NCI-H446 treated with DMSO at 0.1 percent for 48 hours (cell line): Measurements from ENCODE around the gene NAT14.
"Not testable (repeated sequence)": the region's sequence is repeated elsewhere in the genome, so short reads cannot be mapped to it uniquely, and the experiment has no call there.

Experiments used
- DNase-seq: peaks from one replicate; lab custom pipeline; 2025; lab: John Stamatoyannopoulos, UW

NAT14 gene, protein sequence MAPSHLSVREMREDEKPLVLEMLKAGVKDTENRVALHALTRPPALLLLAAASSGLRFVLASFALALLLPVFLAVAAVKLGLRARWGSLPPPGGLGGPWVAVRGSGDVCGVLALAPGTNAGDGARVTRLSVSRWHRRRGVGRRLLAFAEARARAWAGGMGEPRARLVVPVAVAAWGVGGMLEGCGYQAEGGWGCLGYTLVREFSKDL

DNA sequence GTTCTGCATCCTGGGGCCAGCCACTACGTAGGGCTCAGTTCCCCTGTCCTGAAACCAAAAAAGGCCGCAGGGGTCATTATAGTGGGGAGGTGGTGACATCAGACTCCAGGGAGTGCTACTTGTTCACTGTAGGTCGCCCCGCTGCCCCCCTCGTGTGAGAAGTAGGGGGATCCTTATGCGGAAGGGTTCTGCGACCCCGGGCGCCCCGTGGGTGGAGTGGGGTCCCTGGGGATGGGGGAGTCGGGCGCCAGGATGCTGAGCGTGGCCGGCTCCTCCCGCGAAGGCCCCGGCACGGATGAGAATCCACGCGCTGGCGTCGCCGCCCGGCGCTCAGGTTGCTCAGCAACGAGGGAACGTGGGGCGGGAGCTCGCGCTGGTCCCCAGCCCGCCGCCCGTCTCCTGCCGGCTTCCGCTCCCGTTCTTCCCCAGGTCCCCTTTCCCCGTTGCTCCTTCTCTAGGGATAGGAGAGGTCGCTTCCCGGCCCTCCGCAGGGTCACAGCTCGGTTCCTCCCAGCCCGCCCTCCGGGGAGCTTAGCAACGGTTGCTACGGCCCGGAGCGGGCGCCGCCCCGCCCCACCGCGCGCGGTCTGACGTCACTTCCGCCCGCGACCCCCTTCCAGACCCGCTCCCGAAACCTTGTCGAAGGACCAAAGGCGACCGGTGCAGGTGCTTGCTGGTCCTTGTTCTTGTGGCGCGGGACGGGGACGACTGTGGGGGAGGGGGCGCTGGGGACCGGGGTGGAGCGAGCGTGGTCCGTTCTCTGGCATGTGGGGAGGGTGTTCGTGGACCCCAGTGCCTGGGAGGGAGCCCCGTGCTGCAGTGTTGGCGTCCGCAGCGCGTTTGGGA, at the start of gene NAT14:
Gene NAT14 (plus strand): TSS at position 596 of the 846 bp plus-strand sequence. CDS start 521 bp downstream, outside the sequence.
- no peak for DNase-seq

DNA sequence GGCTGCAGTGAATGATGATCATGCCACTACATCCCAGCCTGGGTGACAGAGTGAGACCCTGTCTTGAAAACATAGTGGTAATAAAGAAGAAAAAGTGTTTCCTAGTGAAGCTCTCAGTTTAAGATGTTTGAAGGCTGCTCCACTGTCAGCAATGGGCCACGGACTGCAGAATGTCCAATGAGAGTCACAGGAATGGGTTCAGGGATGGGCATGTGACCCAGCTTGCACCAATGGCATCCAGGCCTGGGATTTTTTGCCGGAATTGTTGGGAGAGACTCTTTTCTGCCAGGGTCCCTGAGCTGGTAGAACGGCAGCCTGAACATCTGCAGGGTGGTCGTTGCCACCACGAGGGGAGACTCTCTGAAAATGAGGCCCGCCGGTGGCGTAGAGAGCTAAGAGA, 48.1 kb upstream of the NAT14 start:
- no peak for DNase-seq

DNA sequence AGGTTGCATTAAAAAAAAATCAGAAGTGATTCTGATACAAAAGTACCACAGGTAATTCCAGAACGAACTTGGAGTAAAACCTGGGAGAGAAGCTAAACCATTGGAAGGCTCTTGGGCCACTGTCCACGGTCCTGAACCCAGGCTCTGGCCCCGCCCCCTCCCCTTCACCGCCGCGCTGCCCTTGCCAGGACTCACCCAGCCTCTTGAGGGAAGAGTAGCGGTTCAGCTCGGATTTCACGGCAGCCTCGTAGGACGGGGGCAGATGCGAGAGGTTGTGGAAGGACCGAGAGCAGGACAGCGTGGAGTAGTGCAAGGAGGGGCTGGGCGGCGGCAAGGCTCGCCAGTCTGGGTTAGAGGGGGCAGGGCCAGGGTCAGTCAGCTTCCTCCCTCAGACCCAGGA, 47.6 kb upstream of the NAT14 start:
- no peak for DNase-seq

DNA sequence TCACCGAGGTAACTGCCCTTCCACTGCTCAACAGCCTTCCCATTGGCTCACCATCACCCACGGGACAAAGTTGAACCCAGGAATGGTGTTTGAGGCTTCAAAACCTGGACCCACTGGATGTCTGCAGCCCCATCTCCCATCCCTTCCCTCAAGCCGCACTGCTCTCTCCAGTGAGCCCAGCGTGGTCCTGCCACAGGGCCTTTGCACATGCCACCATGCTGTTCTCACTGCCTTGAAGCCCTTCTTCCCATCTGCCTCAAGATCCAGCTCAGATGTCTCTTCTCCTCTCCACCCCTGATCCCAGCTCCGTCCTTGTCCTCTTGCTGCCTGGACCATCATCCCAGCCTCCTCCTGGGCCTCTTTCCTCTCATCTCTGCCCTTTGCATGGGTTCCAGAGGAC, 45.9 kb upstream of the NAT14 start:
- no peak for DNase-seq

DNA sequence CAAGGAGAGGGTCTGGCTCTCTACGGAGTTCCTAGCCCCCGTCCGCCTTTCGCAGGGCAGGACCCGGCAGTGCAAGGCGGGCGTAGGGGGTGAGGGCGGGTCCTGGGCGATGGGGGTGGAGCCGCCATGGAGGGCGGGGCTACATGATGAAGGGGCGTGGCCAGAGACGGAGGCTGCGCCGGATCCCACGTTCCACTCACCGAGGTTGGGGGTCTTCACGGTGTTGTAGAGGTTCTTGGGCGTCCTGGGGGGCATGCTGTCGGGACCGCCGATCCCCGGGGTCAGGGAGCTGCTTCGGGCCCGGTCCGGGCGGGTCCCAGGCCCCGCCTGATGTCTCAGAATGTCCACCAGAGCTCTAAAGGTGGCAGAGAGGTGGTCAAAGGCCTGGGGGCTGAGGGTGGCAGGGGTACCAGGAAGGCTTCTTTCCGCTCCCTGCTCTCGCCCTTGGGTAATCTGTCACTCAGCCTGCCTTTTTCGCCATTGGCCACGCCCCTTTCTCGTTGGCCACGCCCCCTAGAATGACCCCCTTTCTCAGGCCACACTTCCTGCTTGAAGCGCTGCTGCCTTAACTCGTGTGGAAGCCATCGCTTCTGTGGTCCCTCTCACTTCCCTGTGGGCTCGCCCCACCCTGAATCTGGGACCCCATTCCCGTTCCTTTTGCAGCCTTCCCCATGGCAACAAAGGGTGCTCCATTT, 44.4 kb upstream of the NAT14 start:
- no peak for DNase-seq

DNA sequence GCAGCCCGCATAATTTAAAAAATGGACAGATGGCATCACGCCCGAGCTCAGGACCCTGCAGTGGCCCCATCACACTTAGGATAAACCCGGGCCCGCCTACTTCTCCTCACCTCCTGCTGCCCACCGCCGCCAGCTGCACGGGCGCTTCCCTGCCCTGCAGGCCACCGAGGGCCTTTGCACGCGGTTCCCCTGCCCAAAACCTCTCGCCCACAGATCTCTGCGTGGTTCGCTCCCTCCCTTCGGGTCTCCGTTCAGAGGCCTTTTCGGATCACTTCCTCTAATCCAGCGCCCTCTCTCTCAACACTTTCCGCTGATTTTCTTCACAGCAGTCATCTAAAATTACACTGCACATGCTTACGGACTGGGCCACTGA, 43.7 kb upstream of the NAT14 start:
- DNase-seq: no peak

DNA sequence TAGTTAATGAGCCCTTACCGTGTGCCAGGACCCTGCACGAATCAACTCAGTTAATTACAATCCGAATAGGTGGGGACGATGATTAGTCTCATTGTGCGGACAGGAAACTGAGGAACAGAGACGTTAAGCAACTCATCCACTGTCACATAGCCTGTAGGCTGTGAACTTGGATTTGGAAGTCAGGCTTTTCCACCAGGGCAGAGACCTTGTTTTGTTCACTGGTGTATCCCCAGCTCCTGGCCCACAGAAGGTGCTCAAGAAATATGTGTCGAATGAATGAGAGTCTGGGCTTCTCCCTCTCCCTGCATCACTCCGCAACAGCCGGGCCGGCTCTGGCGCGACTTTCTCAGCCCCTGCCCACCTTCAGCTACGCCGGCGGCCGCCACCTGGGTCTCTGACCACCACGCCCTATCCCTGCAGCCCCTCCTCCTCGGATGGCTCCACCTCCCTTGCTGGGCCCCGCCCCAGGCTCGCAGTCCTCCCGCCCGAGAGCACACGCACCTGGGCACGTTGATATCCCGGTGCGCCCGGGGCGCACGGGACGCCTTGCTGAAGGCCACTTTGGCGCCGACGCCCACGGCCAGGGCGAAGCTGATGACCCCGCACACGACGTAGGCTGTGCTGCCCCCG, 43.2 kb upstream of the NAT14 start:
- no peak for DNase-seq

DNA sequence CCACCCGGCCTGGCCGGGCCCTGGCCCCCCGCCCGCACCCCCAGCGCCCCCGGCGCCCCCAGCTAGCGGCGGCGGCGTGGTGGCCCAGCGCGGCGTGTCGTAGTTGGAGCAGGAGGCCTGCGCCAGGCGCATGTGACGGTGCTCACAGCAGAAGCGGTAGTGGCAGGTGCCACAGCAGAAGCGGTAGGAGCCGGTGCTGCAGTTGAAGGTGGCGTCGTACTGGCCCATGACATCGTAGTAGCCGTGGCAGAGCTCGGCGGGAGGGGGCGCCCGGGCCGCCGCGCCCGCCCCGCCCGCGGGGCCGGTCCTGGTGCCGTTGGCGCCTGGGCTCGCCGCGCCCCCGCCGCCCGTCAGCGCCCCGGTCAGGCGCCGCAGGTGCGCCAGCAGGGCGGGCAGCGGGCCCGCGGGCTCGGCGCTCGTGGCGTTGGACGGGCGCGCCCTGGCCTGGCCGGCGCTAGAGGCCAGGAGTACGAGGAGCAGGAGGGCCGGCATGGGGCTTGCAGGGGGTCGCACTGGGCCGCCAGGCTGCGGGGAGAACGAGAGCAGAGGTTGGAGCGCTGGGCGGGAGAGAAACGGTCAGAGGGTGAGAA, 42.5 kb upstream of the NAT14 start:
- no peak for DNase-seq

DNA sequence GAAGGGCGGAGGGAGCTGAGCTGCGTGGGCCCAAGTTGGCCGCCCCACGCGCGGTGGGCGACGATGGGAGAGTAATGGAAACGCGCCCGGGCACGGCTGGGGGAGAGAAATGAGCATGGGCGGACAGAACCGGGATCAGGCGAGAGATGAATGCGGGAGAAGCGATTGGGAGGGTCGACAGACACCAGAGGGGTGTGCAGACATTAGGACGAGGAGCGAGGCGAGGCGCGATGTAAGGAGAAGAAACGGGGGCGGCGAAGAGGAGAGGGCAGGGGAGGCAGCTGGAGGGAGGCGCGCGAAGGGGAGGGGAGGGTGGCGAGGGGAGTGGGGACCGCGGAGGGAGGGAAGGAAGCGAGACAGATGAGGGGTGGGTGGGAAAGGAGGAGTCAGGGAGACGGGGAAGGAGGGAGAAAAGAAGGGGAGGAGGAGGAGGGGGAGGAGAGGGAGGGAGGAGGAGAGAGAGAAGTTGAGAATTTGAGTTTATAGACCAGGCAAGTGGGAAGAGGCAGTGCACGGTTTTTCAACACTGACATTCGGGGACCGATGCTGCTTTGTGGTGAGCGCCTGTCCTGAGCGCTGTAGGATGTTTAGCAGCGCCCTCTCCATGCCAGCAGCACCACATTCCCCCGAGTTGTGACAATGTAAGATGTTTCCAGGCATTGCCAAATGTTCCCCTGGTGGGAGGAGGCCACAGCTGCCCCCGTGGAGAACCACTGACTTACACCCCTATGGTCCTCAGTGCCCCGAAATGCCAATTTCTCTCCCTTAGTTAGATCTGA, 41.8 kb upstream of the NAT14 start, which contains the start of gene SHISA7:
Gene SHISA7 (minus strand): TSS at position 256 of the 779 bp plus-strand sequence. CDS start 437 bp downstream, outside the sequence.
- no peak for DNase-seq

DNA sequence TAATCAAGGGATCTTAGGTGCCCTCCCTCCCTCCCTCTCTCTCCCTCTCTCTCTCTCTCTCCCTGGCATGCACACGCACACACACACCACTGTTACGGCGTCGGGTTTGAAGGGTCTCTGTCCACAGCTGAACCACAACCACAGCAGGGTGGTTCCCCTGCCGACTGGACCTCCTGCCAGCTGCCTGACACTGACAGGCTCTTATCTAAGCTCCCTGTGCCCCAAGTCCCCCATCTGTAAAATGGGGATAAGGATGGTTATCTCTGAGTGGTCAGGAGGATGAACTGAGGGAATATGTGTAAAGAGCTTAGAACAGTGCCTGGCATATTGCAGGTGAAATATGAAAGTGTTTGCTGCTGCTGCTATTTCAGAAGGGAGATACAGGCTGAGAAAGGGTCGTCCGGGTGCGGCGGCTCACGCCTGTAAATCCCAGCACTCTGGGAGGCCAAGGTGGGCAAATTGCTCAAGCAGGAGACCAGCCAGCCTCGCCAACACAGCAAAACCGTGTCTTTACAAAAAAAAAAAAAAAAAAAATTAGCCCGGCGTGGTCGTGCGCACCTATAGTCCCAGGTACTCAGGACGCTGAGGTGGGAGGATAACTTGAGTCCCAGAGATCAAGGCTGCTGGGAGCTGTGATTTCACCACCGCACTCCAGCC, 41.0 kb upstream of the NAT14 start:
- no peak for DNase-seq

DNA sequence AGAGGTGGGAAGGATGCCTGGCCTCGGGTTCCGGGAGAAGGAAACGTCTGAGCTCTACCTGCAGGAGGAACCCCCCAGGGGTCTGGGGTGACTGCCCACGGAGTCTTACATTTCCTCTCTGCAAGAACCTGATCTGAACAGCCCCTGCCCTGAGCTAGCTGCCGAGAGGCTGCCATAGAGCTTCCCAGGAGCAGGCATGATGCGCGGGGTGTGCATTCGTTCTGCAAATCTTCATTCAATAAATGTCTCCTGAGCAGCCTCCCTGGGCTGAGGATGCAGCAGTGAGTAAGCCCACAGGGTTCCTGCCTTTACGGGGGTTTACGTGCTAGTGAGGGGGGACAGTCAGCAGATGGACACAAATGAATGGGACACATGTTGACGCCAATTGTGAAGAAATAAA, 40.3 kb upstream of the NAT14 start:
- no peak for DNase-seq

DNA sequence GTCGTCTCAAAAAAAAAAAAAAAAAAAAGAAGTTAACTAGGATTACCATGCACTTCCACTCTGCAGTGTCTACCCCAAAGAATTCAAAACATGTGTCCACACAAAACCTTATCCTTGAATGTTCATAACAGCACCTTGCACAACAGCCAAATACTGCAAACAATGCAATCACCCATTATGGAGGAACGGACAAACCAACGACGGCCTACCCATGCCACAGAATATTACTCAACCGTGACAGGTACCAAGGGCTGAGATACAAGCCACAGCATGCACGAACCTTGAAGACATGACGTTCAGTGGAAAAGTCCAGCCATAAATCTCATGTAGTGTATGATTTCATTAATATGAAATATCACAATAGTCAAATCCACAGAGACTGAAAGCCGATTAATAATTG, 38.9 kb upstream of the NAT14 start:
- DNase-seq: no peak

DNA sequence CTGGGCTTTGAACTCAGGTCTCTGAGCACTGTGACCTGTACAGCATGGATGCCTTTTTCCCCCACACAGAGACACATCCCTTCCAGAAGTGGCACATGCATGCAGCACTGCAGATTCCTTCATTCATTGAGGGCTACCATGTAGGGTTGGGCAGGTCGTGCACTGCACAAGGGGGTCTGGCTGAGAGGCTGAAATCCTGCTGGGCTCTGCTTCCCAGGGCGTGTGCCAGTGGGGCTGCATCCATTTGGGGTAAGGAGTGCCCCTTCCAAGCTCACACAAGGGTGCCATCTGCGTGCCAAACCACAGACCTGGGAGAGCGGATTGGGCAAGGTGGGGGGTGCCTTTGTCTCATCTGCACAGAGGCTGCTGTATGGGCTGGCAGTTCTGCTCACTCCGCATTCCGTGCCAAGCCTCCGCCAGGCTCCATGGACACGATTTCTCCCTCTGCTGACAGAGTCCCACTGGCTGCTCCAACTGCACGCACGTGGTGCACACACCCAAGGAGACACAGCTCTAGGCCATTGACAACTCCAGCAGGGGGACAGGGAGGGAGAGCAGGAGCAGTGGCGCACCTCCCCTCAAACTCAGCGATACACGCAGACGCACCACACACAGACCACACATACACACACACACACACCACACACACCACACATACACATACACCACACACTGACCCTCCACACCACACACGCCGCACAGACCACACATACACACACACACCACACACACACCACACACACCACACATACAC, 37.4 kb upstream of the NAT14 start:
- DNase-seq: peak; percentile 53

DNA sequence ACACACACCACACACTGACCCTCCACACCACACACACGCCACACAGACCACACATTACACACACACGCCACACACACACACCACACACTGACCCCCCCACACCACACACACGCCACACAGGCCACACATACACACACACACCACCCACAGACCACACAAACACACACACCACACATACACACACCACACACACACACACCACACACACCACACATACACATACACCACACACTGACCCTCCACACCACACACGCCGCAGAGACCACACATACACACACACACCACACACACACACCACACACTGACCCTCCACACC, 36.9 kb upstream of the NAT14 start:
- DNase-seq: not testable (repeated sequence)

DNA sequence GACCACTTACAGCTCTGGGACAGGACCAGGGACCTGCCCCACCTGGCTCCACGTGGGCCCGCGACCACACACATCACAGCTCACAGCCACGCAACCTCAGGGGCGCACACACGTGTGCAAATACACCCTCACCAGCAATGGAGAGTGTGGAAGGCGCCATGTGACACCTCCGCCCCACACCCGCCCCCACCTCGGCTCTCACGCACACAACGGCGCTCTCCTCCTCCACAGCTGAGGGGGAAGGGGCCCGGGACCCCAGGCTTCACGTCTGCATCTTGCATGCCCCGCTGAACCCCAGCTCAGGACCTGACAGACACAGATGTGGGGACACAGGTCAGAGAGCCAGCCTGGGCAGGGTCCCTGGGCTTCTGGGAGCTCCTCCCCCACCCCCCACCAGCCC, 35.5 kb upstream of the NAT14 start:
- no peak for DNase-seq

DNA sequence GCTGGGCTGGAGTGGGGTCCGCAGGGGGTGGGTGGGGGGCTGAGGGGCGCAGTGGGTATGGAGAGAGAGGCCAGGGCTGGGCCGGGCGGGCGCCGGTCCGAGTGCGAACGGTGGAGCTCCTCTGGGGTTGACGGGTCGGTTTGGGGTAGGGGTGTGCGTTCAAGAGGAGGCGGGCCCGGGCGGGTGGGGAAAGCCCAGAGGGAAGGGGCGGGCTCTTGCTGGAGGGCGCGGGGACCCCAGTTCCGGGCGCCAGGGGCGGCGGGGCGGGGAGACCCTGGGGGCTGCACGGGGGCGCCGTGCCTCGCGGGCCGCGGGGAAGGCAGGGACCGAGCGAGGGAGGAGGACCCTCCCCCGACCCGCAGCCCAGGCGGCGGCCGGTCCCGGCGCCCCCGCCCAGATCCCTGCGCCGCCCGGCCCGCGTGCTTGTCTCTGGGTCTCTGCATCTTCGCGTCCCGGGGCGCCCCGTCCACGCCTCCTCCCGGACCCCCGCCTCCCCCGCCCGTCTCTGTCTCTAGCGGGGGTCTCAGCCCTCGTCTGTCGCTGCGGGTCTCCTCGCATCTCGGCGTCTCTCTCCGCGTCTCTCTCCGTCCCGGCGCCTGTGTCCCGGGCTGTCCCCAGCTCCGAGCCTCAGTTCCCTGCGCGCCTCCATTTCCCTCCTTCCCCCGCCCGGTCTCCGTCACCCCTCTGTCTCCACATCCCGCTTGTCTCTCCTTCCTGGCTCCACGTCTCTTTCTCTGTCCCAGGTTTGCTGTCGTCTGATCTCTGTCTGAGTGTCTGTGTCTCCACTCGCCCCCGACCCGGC, 33.6 kb upstream of the NAT14 start:
- DNase-seq: no peak

DNA sequence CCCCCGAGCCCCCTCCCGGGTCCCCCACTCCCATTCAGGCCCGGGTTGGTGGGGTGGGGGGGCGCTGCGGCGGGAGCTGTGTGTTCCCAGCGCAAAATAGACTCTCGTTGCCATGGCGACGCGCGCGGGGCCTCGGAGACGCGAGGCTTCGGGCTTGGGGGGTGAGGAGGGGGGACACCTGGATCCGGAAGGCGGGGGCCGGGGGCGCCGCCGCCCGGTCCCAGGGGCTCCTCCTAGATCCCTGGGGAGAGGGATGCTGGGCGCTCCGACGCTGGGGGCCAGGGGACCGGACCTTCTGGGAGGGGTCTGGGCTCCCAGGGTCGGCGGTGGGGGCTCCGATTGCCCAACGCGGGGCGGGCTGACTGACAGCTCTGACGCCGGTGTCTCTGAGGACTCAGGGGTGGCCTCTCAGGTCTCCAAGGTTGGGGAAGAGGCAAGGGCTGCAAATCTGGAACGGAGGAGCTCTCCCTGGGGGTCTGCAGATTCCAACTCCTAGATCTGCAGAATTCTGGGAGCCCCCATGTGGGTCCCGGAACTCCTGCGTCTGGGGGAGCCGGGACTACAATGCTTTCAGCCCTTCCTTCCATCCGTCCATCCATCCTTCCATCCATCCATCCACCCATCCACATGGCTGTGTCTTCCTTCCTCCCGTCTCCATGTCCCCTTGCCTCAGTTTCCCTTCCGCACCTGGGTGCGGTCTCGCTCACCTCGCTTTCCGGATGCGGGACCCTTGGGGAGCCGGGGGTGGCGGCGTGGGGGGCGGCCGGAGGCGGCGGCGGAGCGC, 32.8 kb upstream of the NAT14 start:
- no peak for DNase-seq

DNA sequence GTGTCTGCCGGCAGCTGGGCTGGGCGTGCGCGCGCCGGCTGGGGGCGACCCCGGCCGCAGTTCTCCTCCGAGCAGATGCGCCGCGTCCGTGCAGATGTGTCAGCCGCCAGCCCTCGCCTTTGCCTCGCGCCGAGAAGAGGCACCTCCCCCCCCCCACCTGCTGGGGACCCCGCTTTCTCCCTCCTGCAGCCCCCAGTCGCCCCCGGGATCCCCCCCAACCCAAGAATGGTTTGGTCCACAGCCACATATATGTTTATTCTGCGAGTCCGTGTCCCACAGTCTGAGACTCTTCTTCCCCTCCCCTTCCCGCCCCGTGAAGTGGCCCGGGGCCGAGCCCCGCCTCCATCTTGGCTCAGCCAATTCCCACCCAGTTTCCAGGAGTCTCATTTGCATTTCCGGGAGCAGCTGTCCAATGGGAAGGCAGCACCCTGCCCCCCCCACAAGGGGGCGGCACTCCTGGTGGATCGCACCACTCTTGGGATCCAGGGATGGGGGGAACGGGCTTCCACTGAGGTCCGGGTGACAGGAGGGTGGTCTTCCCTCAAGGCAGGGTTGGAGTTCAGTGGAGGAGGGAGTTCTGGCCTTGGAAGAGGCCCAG, 32.1 kb upstream of the NAT14 start:
- DNase-seq: peak; percentile 65
